Sciatic nerve (tissue), 2 donors: Measurements from ENCODE around the gene TRDMT1. TPM values are rescaled to one million over a fixed set of nuclear protein-coding genes. Genes with fewer than 3 reads are reported as not detected.
A peak's percentile ranks its signal among the peaks of the same experiment; 100 is the strongest.

Experiments
- ATAC-seq: fragments of 200-7000 bp; cut with Tn5 transposase; one replicate; pipeline ENCODE4 v1.9.1; 2020; ENCODE audit warnings: mild to moderate bottlenecking, moderate library complexity
- DNase-seq: peaks from one replicate; pipeline ENCODE4 v3.0.0-alpha.2; 2020; ENCODE audit warnings: low spot score
- intact Hi-C: fragments of 100-400 bp; cut with DNase I; formaldehyde crosslinking; loops from one replicate; pipeline ENCODE4 v1.14.2; 2022
- total RNA-seq: library from RNA; stranded (reverse); fragmentation: NEBNext Ultra II Directional; extraction: Animal tissue kit (Norgen Biotek cat#: 25700); gene quantifications from one replicate; pipeline ENCODE4 v1.2.1, GENCODE V29; 2021
- donor health status: DM: no; HTN: no; CAD: no.
- donor health status: DM: no; HTN: no; CAD: no.

Gene TRDMT1
- total RNA-seq, 1 donor from 2014 or later, result 13.2 TPM

GRCh38 chr10:17214971-17215781 is 13.7 kb upstream of the TRDMT1 start:
- DNase-seq (no peak), ATAC-seq (peak; percentile 34)
- intact Hi-C loops, result no loop called here

DNA sequence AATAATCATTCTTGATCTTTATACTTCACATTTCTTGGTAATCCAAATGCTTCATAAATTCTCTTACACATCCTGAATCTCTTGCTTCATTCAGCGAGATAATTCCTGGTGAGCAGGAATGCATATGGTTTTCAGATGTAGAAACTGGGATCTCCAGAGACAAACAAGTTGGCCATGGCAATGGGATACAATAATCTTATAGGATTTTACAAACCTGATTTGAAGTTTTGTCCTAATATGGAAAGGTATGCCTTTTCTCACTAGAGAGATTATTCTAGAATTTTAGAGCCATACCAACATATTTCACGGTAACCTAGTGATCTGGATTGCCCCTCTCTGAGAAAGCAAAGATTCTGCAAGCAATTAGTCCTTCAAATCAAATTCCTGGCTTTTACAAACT is 13.1 kb upstream of the TRDMT1 start:
- ATAC-seq (no peak), DNase-seq (no peak)
- intact Hi-C loops, result no loop called here

DNA sequence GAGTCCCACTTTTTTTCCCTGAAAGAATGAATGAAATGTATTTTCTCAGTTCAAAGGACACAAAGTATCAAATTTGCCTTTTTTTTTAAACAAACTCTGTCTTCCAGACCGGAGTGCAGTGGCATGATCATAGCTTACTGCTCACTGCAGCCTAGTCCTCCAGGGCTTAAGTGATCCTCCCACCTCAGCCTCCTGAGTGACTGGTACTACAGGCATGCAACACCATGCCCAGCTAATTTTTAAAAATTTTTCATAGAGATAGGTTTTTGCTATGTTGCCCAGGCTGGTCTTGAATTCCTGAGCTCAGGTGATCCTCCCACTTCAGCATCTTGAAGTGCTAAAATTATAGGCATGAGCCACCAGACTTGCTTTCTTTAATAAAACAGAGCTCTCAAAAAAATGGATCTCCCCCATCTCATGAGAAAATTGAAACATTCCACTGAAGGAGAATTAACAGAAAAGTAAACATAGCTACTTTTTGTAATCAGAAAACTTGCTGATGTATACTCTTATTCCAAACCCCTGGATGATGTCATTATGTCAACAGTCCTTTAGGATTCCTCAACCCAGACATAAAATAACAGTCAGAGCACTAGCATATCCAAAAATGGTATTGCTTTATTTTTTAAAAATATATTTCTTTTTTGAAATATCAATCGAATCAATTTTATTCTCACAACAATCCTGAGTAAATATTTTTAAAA is 12.3 kb upstream of the TRDMT1 start:
- intact Hi-C loops, result no loop called here
- no peak for ATAC-seq
- no peak for DNase-seq

- intact Hi-C loops, result no loop called here
- ATAC-seq, result no peak
Observed at GRCh38 chr10:17212802-17213221, 11.3 kb upstream of the TRDMT1 start.

DNA sequence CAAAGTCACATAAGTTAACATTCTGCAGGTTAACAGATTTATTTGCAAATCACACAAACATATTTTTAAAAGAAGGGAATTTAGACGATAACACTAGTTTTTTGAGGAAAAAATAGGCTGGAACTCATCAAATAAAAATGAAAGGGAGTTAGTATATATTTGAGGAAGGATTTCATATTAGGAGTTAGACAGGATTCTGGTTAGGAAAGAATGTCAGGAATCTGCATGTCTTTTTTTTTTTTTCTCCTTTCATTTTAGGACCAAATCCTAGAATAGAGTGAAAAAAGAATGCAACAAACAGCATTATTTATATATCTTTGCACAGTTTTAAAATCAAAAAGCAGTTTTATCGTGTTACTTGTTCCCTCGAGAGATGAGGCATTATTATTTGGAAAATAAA is 8.9 kb upstream of the TRDMT1 start:
- intact Hi-C loops, result no loop called here
- ATAC-seq (no peak), DNase-seq (no peak)

More at GRCh38 chr10:17212802-17213221, 11.3 kb upstream of the TRDMT1 start:
- DNase-seq, result no peak

GRCh38 chr10:17209881-17210280 is 8.4 kb upstream of the TRDMT1 start:
- intact Hi-C loops, result no loop called here
- DNase-seq, result no peak
- no peak for ATAC-seq

- ATAC-seq (no peak), DNase-seq (no peak)
- intact Hi-C loops, result no loop called here
Observed at GRCh38 chr10:17209302-17209701, 7.8 kb upstream of the TRDMT1 start.

GRCh38 chr10:17208476-17208875 is 7.0 kb upstream of the TRDMT1 start:
- no peak for DNase-seq
- intact Hi-C loops, result no loop called here
- no peak for ATAC-seq

DNA sequence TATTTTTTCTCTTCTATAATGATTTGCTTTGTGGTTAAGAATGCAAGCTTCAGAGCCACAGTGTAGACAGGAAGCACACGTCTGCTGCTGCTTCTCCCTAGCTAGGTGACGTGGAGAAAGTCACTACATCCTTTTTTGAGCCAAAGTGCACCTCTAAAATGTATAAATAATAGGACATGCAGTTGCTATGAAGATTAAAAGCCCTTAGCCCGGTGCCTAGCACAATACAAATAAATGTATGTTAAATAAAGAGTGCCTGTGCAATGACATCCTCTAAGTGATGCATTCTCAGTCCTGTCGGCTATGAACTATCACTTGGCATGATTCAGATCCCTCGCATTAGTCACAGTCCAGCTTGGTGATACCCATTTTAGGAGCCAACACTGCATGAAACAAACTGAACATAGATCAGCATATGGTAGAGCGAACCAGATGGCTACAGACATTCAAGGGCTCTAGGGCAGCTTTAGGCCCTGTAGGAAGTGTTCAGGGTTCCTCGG is 4.8 kb upstream of the TRDMT1 start:
- DNase-seq (no peak), ATAC-seq (no peak)
- intact Hi-C loops, result no loop called here

DNA sequence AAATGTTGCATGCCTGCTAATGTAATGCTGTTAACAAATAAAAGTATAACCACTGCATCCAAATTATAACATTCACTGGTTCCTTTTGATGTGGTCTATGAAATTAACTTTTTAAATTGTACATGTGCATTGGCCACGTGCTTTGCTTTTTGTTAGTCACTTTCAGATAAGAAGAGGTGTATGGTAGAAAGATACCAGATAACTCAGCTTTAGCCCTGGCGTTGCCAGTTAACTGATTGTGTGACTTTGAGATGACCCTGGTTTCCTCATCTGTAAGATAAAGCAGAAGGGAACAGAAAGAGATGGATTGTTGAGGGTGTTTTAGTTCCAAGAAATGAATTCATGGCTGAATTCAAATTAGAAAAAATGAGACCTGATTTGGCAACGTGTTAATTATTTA is 1.9 kb upstream of the TRDMT1 start:
- ATAC-seq (no peak), DNase-seq (no peak)
- intact Hi-C loops, result no loop called here

DNA sequence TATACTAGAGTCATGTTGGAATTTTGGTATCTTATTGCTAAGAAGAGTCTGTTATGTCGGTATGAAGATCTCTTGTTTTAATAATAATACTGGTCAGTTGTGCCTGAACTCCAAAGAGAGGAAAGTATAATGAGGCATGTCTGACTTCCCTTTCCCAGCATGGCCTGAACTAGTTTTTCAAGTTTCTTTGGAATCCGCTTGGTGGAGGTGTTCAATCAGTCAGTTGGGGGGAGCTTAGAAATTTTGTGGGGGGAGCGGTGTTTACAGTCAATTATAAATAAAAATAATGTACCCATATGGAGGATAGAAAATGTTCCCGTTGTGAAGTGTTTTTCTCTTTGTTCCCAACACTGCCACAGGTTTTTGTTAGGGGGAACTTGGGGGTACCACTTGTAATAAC is 1.5 kb upstream of the TRDMT1 start:
- ATAC-seq, result no peak
- intact Hi-C loops, result no loop called here

DNA sequence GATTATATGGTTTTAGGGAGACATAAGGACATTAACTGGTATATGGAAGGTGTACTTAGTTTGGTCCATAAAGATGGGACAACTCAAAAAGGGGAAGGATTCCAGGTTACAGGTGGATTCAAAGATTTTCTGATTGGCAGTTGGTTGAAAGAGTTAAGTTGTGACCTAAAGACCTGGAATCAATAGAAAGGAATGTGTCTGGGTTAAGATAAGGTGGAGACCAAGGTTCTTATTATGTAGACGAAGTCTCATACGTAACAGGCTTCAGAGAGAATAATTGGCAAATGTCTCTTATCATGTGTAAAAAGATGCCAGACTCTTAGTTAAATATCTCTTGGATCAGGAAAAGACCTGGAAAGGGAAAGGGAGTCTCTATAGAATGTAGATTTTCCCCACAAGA is 1.0 kb upstream of the TRDMT1 start:
- ATAC-seq (no peak), DNase-seq (no peak)
- intact Hi-C loops, result no loop called here

More for the DNA sequence above, 1.5 kb upstream of the TRDMT1 start:
- DNase-seq, result no peak

DNA sequence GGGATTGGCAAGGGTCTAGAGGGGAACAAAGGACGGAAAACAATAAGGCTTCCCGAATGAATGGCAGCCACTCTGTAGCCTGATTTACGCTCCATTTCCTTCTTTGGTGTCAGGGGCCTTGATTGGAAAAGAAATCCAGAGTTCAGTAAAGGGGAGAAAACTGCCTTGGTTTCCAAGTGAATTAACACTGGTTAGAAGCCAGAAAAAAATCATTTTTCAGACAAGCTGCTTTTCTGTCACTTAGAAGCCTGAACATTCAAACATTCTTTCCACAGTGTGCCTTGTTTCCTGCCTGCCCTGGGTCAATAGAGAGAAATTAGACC is 283 bp upstream of the TRDMT1 start:
- no peak for DNase-seq
- intact Hi-C loops, result no loop called here
- no peak for ATAC-seq

- intact Hi-C loops, result no loop called here
- no peak for DNase-seq
- peak; percentile 18 for ATAC-seq
Observed at GRCh38 chr10:17200001-17200911, 1.2 kb downstream of the TRDMT1 start.

DNA sequence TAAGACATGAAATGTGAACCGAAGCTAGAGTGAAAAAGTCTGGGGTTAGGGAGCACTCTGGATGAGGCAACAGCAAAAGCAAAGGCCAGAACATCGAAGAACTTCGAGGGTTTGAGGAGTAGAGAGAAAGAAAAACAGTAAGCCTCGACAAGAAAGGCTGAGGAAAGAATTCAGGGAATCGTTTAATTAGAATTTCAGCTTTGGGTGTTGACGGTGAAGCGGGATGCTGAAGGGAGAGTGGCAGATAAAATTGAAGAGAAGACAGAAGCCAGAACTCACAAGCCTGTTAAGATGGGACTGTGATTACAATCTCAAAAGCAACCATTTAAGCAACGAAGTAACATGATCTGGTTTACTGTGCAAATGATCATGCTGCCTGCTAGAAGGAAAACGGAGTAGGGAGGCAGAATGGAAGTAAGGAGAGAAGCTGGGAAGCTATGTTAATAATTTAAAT is 2.1 kb downstream of the TRDMT1 start:
- intact Hi-C loops, result no loop called here
- DNase-seq, result no peak
- ATAC-seq, result no peak

DNA sequence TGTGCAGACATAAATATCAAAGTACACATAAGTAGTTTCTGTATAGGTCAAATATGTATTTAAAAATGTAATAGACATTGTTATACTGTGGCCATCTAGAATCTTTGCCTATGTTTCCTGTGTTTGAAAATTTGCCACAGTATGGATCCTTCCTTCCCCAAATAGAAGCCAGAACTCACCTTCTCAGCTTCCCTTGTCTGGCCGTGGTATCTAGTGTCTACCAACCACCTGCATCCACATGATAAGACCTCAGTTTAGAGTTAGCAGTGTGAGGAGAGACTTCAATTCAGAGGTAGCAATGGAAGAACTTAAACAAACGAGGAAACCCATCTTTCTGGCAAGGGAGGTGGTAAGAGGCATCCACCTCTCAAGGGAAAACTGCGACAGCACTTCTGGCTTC is 4.9 kb downstream of the TRDMT1 start:
- intact Hi-C loops, result no loop called here
- DNase-seq (no peak), ATAC-seq (no peak)

GRCh38 chr10:17196045-17196444 is 5.4 kb downstream of the TRDMT1 start:
- intact Hi-C loops, result no loop called here
- ATAC-seq, result no peak
- no peak for DNase-seq

DNA sequence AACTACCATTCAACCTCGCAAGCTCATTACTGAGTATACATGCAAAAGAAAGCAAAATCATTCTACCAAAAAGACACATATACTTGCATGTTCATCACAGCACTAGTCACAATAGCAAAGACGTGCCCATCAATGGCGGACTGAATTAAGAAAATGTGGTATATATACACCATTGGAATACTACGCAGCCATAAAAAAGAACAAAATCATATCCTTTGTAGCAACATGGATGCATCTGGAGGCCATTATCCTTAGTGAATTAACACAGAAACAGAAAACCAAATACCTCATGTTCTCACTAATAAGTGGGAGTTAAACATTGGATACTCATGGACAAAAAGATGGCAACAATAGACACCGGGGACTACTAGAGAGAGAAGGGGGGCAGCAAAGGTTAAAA is 6.4 kb downstream of the TRDMT1 start:
- no peak for ATAC-seq
- no peak for DNase-seq
- intact Hi-C loops, result no loop called here

- no peak for ATAC-seq
- intact Hi-C loops, result no loop called here
Observed at GRCh38 chr10:17190602-17191001, 10.9 kb downstream of the TRDMT1 start.

More at GRCh38 chr10:17190602-17191001, 10.9 kb downstream of the TRDMT1 start:
- DNase-seq, result no peak
